ENCODE data around the gene AMOT.

- TF ChIP-seq POLR2AphosphoS5 (IDR thresholded peaks at IDR 0.05; ENCODE audit: low read depth, low read length) (no peak), TAF1 (IDR thresholded peaks at IDR 0.05; ENCODE audit: borderline replicate concordance, low read depth, low read length) (no peak)
Observed at GRCh38 chrX:112802541-112802940, 38.1 kb downstream of the AMOT start.
